ENCODE data around the gene PMVK. TPM values are rescaled to one million over a fixed set of nuclear protein-coding genes. Genes with fewer than 3 reads are reported as not detected.

Gene PMVK
- total RNA-seq, 2 donors from 2014 or later: 7.0 to 18.5 TPM

DNA sequence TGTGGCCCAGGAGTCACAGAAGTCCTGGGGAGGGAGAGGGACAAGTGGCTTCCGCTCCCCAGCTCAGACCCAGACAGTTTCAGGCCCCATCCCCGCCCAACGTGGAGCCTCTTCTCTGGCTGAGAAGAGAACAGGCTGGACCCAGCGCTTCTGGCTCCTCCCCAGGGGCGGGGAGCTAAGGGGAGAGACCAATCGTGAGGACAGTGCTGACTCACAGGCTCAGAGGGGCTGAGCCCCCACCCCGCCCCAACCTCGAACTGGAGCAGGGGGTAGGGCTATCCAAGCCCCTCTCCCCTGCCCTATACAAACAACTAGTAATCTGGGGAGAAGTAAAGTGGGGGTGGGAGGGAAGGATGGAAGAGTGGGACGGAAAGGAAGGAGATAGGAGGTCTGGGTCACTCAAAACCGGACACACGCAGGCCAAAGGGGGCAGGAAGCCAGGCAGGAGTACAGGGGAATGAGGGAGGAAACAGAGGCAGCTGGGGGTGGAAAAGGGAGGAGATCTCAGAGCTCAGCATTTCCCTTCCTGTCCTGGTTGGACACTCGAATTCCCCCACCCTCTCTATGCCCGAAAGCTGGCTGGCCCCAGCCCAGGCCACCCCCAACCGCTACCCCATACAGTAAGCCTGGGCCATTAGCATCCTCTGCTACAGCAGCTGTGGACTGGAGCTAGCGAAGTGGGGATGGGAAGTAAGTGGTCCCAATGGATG is 34.3 kb upstream of the PMVK start, which contains the start of gene SHC1:
Gene SHC1 (minus strand): TSS at position 117 of the 710 bp plus-strand sequence. CDS start 221 bp downstream, outside the sequence.
- Histone ChIP-seq H3K27me3 (no peaks in the 10 kb centered on the region), H3K9me3 (no peaks in the 10 kb centered on the region), H3K4me3 (no peak within 1 kb of the TSS), H3K27ac (peak within 1 kb of the TSS; percentile 70 to 98 (median 96)), H3K4me1 (peaks cover 44% of the 10 kb centered on the region), H3K36me3 (replicated peaks in 1 of 2; ENCODE audit: insufficient read depth in 1 of 2, low read depth in 2 of 2) (peaks cover 7 to 15% of the 10 kb centered on the region in 2 donors)
- WGBS, 2 donors: 41 to 45% methylated on average over 8 to 15 of the region's 15 CpGs
- DNase-seq (peak; percentile 68 to 83 (median 74)), ATAC-seq (no peak)
- intact Hi-C loops (cut with DNase I): no loop called here
- TF ChIP-seq POLR2A (IDR thresholded peaks at IDR 0.05) (peak in 2 of 3 donors; percentile 3 to 60), CTCF (IDR thresholded peaks at IDR 0.05) (no peak)

- Histone ChIP-seq H3K36me3 (replicated peaks in 1 of 2; ENCODE audit: insufficient read depth in 1 of 2, low read depth in 2 of 2) (peaks cover 7 to 22% of the 10 kb centered on the region in 2 donors), H3K27me3 (no peaks in the 10 kb centered on the region), H3K4me1 (peaks cover 42% of the 10 kb centered on the region), H3K27ac (peak overlapping the region in 3 of 4 donors; percentile 96 to 98 (median 97)), H3K9me3 (no peaks in the 10 kb centered on the region), H3K4me3 (no peak overlapping the region)
- ATAC-seq: no peak
- WGBS, 2 donors: 44 to 47% methylated on average over 21 to 22 of the region's 22 CpGs
- intact Hi-C loops (cut with DNase I): no loop called here
- no peak for TF ChIP-seq POLR2A (IDR thresholded peaks at IDR 0.05)
- TF ChIP-seq CTCF (IDR thresholded peaks at IDR 0.05): no peak
- DNase-seq: no peak
These were observed 33.4 kb upstream of the PMVK start for GRCh38 chr1:154969860-154970452.

GRCh38 chr1:154969246-154969645 is 32.7 kb upstream of the PMVK start:
- no peak for TF ChIP-seq POLR2A (IDR thresholded peaks at IDR 0.05)
- TF ChIP-seq CTCF (IDR thresholded peaks at IDR 0.05): no peak
- Histone ChIP-seq H3K27me3 (no peaks in the 10 kb centered on the region), H3K4me1 (peaks cover 42% of the 10 kb centered on the region), H3K36me3 (replicated peaks in 1 of 2; ENCODE audit: insufficient read depth in 1 of 2, low read depth in 2 of 2) (peaks cover 7 to 25% of the 10 kb centered on the region in 2 donors), H3K4me3 (no peak overlapping the region), H3K27ac (peak overlapping the region in 3 of 4 donors; percentile 96 to 98 (median 97)), H3K9me3 (no peaks in the 10 kb centered on the region)
- intact Hi-C loops (cut with DNase I): no loop called here
- DNase-seq (no peak), ATAC-seq (no peak)
- 77 to 85% methylated on average over 5 of the region's 5 CpGs for WGBS, 2 donors

DNA sequence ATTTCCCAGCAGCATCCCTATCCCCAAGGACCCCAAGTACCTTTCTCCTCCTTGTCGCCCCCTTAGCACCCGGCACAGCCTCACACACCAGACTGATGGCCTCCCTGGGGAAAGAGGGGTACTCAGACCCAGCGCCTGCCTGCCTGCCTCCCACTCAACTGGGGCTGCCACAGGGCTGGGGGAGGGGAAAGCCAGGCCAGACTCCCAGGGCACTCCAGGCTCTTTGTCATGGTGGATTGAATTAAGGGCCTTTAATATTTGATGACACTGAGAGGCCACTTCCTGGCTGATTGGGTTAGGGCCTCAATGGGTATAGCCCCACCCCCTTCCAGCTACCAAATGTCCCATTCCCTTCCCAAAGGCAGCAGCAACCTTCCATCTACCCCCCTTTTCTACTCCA is 32.2 kb upstream of the PMVK start:
- TF ChIP-seq POLR2A (IDR thresholded peaks at IDR 0.05): no peak
- no peak for TF ChIP-seq CTCF (IDR thresholded peaks at IDR 0.05)
- Histone ChIP-seq H3K27me3 (no peaks in the 10 kb centered on the region), H3K4me1 (peaks cover 42% of the 10 kb centered on the region), H3K36me3 (replicated peaks in 1 of 2; ENCODE audit: insufficient read depth in 1 of 2, low read depth in 2 of 2) (peaks cover 7 to 26% of the 10 kb centered on the region in 2 donors), H3K27ac (peak overlapping the region in 2 of 4 donors; percentile 9 to 96), H3K9me3 (no peaks in the 10 kb centered on the region), H3K4me3 (no peak overlapping the region)
- WGBS, 2 donors: 84 to 94% methylated on average over 3 of the region's 3 CpGs
- DNase-seq (no peak), ATAC-seq (no peak)
- intact Hi-C loops (cut with DNase I): no loop called here
